ENCODE measurements around the gene TWSG1. TPM values are rescaled to one million over a fixed set of nuclear protein-coding genes. Genes with fewer than 3 reads are reported as not detected.
"Not testable (repeated sequence)": the region's sequence is repeated elsewhere in the genome, so short reads cannot be mapped to it uniquely, and the experiment has no call there.

TWSG1 gene
- total RNA-seq, 1 experiment from 2014 or later, result 22.0 TPM

GRCh38 chr18:9421096-9421900 is 86.7 kb downstream of the TWSG1 start:
- no peak for DNase-seq (ENCODE audit: extremely low read depth, low read depth)

GRCh38 chr18:9421901-9422327 is 87.3 kb downstream of the TWSG1 start:
- no peak for DNase-seq (ENCODE audit: extremely low read depth, low read depth)

GRCh38 chr18:9422816-9423519 is 88.4 kb downstream of the TWSG1 start:
- no peak for DNase-seq (ENCODE audit: extremely low read depth, low read depth)

GRCh38 chr18:9423648-9424047 is 89.1 kb downstream of the TWSG1 start:
- not testable (repeated sequence) for DNase-seq (ENCODE audit: extremely low read depth, low read depth)

- not testable (repeated sequence) for DNase-seq (ENCODE audit: extremely low read depth, low read depth)
Measured at GRCh38 chr18:9424235-9424634, 89.7 kb downstream of the TWSG1 start.

- no peak for DNase-seq (ENCODE audit: extremely low read depth, low read depth)
Measured at GRCh38 chr18:9426753-9427152, 92.2 kb downstream of the TWSG1 start.

- DNase-seq (ENCODE audit: extremely low read depth, low read depth), result no peak
Measured at GRCh38 chr18:9428301-9428706, 93.7 kb downstream of the TWSG1 start.

- no peak for DNase-seq (ENCODE audit: extremely low read depth, low read depth)
Measured at GRCh38 chr18:9428862-9429661, 94.5 kb downstream of the TWSG1 start.

- no peak for DNase-seq (ENCODE audit: extremely low read depth, low read depth)
Measured at GRCh38 chr18:9429662-9429993, 95.1 kb downstream of the TWSG1 start.

- not testable (repeated sequence) for DNase-seq (ENCODE audit: extremely low read depth, low read depth)
Measured at GRCh38 chr18:9430315-9430714, 95.7 kb downstream of the TWSG1 start.

- DNase-seq (ENCODE audit: extremely low read depth, low read depth), result no peak
Measured at GRCh38 chr18:9431296-9431695, 96.7 kb downstream of the TWSG1 start.

GRCh38 chr18:9433122-9433521 is 98.5 kb downstream of the TWSG1 start:
- not testable (repeated sequence) for DNase-seq (ENCODE audit: extremely low read depth, low read depth)

GRCh38 chr18:9433671-9434121 is 99.1 kb downstream of the TWSG1 start:
- DNase-seq (ENCODE audit: extremely low read depth, low read depth), result no peak

GRCh38 chr18:9434122-9434701 is 99.6 kb downstream of the TWSG1 start:
- no peak for DNase-seq (ENCODE audit: extremely low read depth, low read depth)

GRCh38 chr18:9435041-9435440 is 100.5 kb downstream of the TWSG1 start:
- DNase-seq (ENCODE audit: extremely low read depth, low read depth), result no peak

- DNase-seq (ENCODE audit: extremely low read depth, low read depth), result no peak
Measured at GRCh38 chr18:9436206-9436929, 101.8 kb downstream of the TWSG1 start.

- no peak for DNase-seq (ENCODE audit: extremely low read depth, low read depth)
Measured at GRCh38 chr18:9437021-9437437, 102.5 kb downstream of the TWSG1 start.

GRCh38 chr18:9437672-9438071 is 103.1 kb downstream of the TWSG1 start:
- DNase-seq (ENCODE audit: extremely low read depth, low read depth), result no peak

- DNase-seq (ENCODE audit: extremely low read depth, low read depth), result no peak
Measured at GRCh38 chr18:9441061-9441460, 106.5 kb downstream of the TWSG1 start.

- no peak for DNase-seq (ENCODE audit: extremely low read depth, low read depth)
Measured at GRCh38 chr18:9444549-9444948, 110.0 kb downstream of the TWSG1 start.

All from NCI-H460 (cell line).